ENCODE measurements around the gene KIAA1549. TPM values are rescaled to one million over a fixed set of nuclear protein-coding genes. Genes with fewer than 3 reads are reported as not detected.

KIAA1549 gene
- total and polyA plus RNA-seq, 2 donors = 0.48 to 1.9 TPM

DNA sequence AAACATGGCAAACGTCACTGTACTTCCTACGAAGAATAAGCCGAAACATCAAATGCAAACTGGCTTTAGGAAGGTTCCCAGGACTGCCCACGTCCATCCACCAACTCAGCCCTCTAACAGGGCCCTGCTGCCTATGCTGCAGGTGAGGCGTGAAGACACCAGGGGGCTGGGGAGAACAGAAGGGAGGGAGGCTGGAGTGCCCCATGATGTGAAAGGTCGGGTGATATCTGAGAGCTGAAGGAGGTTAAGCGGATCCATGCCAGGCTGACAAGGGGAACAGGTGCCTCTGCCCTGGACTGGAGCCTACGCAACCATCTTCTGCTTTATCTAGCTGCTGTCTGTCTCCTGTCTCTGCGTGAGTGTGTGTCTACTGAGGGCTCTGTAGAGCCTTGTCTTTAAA lies 143.0 kb downstream of the KIAA1549 start:
- 96% methylated on average over 9 of the region's 9 CpGs for WGBS
- Histone ChIP-seq H3K9me3 (ENCODE audit: control insufficient read depth in 2 of 2, insufficient read depth in 1 of 2, low read length in 1 of 2) (no peaks in the 10 kb centered on the region), H3K4me1 (ENCODE audit: control insufficient read depth in 2 of 2, insufficient read depth in 2 of 2, low read length in 2 of 2) (no peaks in the 10 kb centered on the region), H3K27ac (ENCODE audit: low read depth in 1 of 2, low read length in 1 of 2) (no peak overlapping the region), H3K27me3 (ENCODE audit: control insufficient read depth in 2 of 2, insufficient read depth in 1 of 2, low read length in 1 of 2) (no peaks in the 10 kb centered on the region), H3K4me3 (ENCODE audit: low read length in 2 of 2) (no peak overlapping the region), H3K36me3 (ENCODE audit: control insufficient read depth in 2 of 2, insufficient read depth in 2 of 2, low read length in 1 of 2) (no peaks in the 10 kb centered on the region)
- DNase-seq (ENCODE audit: low read depth in 6 of 9, low spot score in 9 of 9) = no peak

DNA sequence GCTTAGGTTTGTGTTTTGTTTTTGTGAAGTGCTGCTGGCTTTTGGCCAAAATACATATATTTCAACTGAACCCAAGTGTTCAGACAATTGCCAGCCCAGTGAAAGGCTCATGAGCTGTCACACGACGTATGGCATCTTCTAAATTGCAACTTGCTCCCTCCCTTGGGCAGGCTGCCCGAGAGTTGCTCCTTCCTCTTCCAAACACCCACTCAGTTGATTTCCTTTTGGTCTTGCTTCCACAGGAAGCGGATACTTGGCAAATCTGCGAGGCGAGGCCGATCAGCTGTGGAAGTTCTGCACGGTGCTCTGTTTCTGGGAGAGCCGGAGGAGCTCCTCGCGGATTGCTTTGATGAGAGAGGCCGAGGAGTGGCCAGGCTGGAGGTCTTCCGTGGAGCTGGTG lies 143.6 kb downstream of the KIAA1549 start:
- Histone ChIP-seq H3K9me3 (ENCODE audit: control insufficient read depth in 2 of 2, insufficient read depth in 1 of 2, low read length in 1 of 2) (no peaks in the 10 kb centered on the region), H3K4me3 (ENCODE audit: low read length in 2 of 2) (no peak overlapping the region), H3K36me3 (ENCODE audit: control insufficient read depth in 2 of 2, insufficient read depth in 2 of 2, low read length in 1 of 2) (no peaks in the 10 kb centered on the region), H3K4me1 (ENCODE audit: control insufficient read depth in 2 of 2, insufficient read depth in 2 of 2, low read length in 2 of 2) (no peaks in the 10 kb centered on the region), H3K27me3 (ENCODE audit: control insufficient read depth in 2 of 2, insufficient read depth in 1 of 2, low read length in 1 of 2) (no peaks in the 10 kb centered on the region), H3K27ac (ENCODE audit: low read depth in 1 of 2, low read length in 1 of 2) (no peak overlapping the region)
- 94% methylated on average over 13 of the region's 13 CpGs for WGBS
- DNase-seq (ENCODE audit: low read depth in 6 of 9, low spot score in 9 of 9) = no peak

DNA sequence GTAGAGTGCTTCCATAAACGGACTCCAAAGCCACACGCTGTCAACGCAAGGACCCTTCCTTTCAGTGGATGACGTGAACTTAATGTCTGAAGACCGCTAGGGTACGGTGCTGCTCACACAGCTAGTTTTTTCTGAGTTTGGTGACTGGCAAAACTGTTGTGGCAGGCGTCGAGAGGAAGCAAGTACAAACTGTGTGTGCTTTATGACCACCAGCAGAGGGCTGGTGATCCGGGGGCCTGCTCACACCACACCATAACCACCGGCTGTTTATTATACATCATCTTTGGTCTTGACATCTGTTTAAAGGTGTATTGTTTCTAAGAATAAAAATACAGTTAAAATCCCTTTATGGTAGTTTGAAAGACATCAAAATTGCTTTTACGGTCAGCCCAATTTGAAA lies 146.1 kb downstream of the KIAA1549 start:
- Histone ChIP-seq H3K9me3 (ENCODE audit: control insufficient read depth in 2 of 2, insufficient read depth in 1 of 2, low read length in 1 of 2) (no peaks in the 10 kb centered on the region), H3K4me1 (ENCODE audit: control insufficient read depth in 2 of 2, insufficient read depth in 2 of 2, low read length in 2 of 2) (no peaks in the 10 kb centered on the region), H3K27ac (ENCODE audit: low read depth in 1 of 2, low read length in 1 of 2) (no peak overlapping the region), H3K27me3 (ENCODE audit: control insufficient read depth in 2 of 2, insufficient read depth in 1 of 2, low read length in 1 of 2) (no peaks in the 10 kb centered on the region), H3K36me3 (ENCODE audit: control insufficient read depth in 2 of 2, insufficient read depth in 2 of 2, low read length in 1 of 2) (no peaks in the 10 kb centered on the region), H3K4me3 (ENCODE audit: low read length in 2 of 2) (no peak overlapping the region)
- DNase-seq (ENCODE audit: low read depth in 6 of 9, low spot score in 9 of 9) = no peak
- 96% methylated on average over 11 of the region's 11 CpGs for WGBS

DNA sequence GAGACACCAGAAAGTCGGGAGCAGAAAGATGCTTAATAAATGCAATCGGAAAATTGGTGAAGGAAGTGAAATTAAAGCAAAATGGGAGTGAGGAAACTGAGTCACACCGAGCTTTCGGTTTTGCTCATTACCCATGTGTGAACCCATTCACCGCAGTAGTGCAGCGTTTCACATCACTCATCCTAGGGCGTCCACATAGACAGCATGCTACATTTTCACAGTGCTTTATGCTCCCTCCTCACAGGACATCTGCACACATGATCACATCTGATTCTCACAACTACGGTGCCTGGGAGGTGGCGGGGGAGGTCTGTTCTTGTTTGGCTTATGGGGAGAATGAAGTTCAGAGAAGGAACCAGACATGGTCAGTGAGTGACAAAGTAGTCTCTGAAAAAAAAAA lies 146.6 kb downstream of the KIAA1549 start:
- Histone ChIP-seq H3K36me3 (ENCODE audit: control insufficient read depth in 2 of 2, insufficient read depth in 2 of 2, low read length in 1 of 2) (no peaks in the 10 kb centered on the region), H3K4me1 (ENCODE audit: control insufficient read depth in 2 of 2, insufficient read depth in 2 of 2, low read length in 2 of 2) (no peaks in the 10 kb centered on the region), H3K27ac (ENCODE audit: low read depth in 1 of 2, low read length in 1 of 2) (no peak overlapping the region), H3K27me3 (ENCODE audit: control insufficient read depth in 2 of 2, insufficient read depth in 1 of 2, low read length in 1 of 2) (no peaks in the 10 kb centered on the region), H3K9me3 (ENCODE audit: control insufficient read depth in 2 of 2, insufficient read depth in 1 of 2, low read length in 1 of 2) (no peaks in the 10 kb centered on the region), H3K4me3 (ENCODE audit: low read length in 2 of 2) (no peak overlapping the region)
- no peak for DNase-seq (ENCODE audit: low read depth in 6 of 9, low spot score in 9 of 9)
- WGBS = 98% methylated on average over 9 of the region's 9 CpGs

DNA sequence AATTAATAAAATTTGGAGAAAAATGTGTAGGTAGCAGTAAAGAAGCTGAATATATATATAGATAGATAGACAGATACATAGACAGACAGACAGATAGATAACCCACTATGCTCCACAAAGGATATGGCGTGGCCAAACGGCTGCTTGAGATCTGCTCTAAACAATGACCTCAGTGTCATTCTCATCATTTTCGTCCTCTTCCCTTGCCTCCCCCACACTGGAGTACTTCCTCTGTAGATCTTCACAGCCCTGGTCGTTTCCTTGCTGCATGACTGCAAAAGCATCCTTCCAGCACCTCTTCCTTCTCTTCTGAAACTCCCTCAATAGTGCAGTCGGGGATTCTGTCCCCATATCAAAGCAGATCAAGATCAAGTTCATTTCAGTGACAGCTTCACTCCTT lies 147.6 kb downstream of the KIAA1549 start:
- DNase-seq (ENCODE audit: low read depth in 6 of 9, low spot score in 9 of 9) = no peak
- no peak overlapping the region for H3K4me3 ChIP-seq (ENCODE audit: low read length in 2 of 2)
- 84% methylated on average over 5 of the region's 5 CpGs for WGBS
- no peaks in the 10 kb centered on the region for H3K4me1 ChIP-seq (ENCODE audit: control insufficient read depth in 2 of 2, insufficient read depth in 2 of 2, low read length in 2 of 2)
- no peaks in the 10 kb centered on the region for H3K36me3 ChIP-seq (ENCODE audit: control insufficient read depth in 2 of 2, insufficient read depth in 2 of 2, low read length in 1 of 2)
- no peaks in the 10 kb centered on the region for H3K27me3 ChIP-seq (ENCODE audit: control insufficient read depth in 2 of 2, insufficient read depth in 1 of 2, low read length in 1 of 2)
- H3K27ac ChIP-seq (ENCODE audit: low read depth in 1 of 2, low read length in 1 of 2) = no peak overlapping the region
- no peaks in the 10 kb centered on the region for H3K9me3 ChIP-seq (ENCODE audit: control insufficient read depth in 2 of 2, insufficient read depth in 1 of 2, low read length in 1 of 2)

DNA sequence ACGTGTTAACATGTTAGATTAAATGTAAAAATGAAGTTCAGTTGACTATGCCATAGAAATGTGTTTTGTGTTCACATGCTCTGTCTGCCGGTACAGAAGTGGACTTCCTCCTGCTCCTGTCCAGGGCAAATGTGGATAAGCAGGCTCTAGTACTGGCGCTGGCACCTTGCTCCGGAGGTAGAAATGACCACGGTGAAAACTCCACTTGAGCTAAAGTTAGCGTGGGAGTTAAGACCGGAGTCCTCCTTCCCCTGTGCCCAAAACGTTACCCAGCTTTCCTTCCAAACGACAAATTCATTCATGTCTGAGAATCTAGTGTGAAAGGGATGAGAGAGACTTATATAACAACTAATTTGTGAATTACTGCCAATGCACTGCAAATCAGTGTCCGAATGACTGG lies 148.2 kb downstream of the KIAA1549 start:
- 94% methylated on average over 10 of the region's 10 CpGs for WGBS
- H3K36me3 ChIP-seq (ENCODE audit: control insufficient read depth in 2 of 2, insufficient read depth in 2 of 2, low read length in 1 of 2) = no peaks in the 10 kb centered on the region
- DNase-seq (ENCODE audit: low read depth in 6 of 9, low spot score in 9 of 9) = no peak
- no peaks in the 10 kb centered on the region for H3K9me3 ChIP-seq (ENCODE audit: control insufficient read depth in 2 of 2, insufficient read depth in 1 of 2, low read length in 1 of 2)
- H3K27me3 ChIP-seq (ENCODE audit: control insufficient read depth in 2 of 2, insufficient read depth in 1 of 2, low read length in 1 of 2) = no peaks in the 10 kb centered on the region
- no peaks in the 10 kb centered on the region for H3K4me1 ChIP-seq (ENCODE audit: control insufficient read depth in 2 of 2, insufficient read depth in 2 of 2, low read length in 2 of 2)
- H3K4me3 ChIP-seq (ENCODE audit: low read length in 2 of 2) = no peak overlapping the region
- no peak overlapping the region for H3K27ac ChIP-seq (ENCODE audit: low read depth in 1 of 2, low read length in 1 of 2)

DNA sequence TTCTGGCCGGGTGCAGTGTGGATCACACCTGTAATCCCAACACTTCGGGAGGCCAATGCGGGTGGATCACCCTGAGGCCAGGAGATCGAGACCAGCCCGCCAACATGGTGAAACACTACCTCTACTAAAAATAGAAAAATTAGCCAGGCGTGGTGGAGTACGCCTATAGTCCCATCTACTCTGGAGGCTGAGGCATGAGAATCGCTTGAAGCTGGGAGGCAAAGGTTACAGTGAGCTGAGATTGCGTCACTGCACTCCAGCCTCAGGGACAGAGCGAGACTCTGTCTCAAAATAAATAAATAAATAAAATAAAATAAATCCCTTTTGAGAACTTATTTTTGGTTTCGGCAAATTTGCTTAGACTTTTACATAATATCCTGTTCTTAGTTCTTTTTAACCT lies 151.9 kb downstream of the KIAA1549 start:
- 95% methylated on average over 11 of the region's 11 CpGs for WGBS
- Histone ChIP-seq H3K9me3 (ENCODE audit: control insufficient read depth in 2 of 2, insufficient read depth in 1 of 2, low read length in 1 of 2) (peaks cover 0 to 4% of the 10 kb centered on the region in 2 donors), H3K4me1 (ENCODE audit: control insufficient read depth in 2 of 2, insufficient read depth in 2 of 2, low read length in 2 of 2) (peaks cover 0 to 5% of the 10 kb centered on the region in 2 donors), H3K27me3 (ENCODE audit: control insufficient read depth in 2 of 2, insufficient read depth in 1 of 2, low read length in 1 of 2) (no peaks in the 10 kb centered on the region), H3K27ac (ENCODE audit: low read depth in 1 of 2, low read length in 1 of 2) (no peak overlapping the region), H3K36me3 (ENCODE audit: control insufficient read depth in 2 of 2, insufficient read depth in 2 of 2, low read length in 1 of 2) (no peaks in the 10 kb centered on the region), H3K4me3 (ENCODE audit: low read length in 2 of 2) (no peak overlapping the region)
- no peak for DNase-seq (ENCODE audit: low read depth in 6 of 9, low spot score in 9 of 9)

DNA sequence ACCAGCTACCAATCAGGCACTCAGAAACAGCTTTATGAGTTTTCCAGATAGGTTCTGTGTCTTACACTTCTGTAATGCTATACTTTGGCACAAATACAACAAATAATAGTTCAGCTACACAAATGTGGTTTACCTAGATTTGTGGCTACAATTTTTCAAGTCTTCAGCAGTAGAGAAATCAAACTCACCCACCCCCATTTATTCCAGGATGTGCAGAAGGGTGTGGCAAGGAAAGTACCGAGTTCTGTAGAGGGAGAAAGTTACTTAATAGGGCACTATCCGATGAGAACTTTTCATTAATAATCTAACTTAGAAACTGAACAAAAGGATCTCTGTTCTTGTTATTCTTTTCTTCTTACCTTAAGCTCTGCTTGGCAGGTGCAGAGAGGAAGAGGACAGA lies 152.9 kb downstream of the KIAA1549 start:
- no peaks in the 10 kb centered on the region for H3K27me3 ChIP-seq (ENCODE audit: control insufficient read depth in 2 of 2, insufficient read depth in 1 of 2, low read length in 1 of 2)
- WGBS = 90% methylated on average over 2 of the region's 2 CpGs
- no peak for DNase-seq (ENCODE audit: low read depth in 6 of 9, low spot score in 9 of 9)
- peaks cover 0 to 5% of the 10 kb centered on the region in 2 donors for H3K4me1 ChIP-seq (ENCODE audit: control insufficient read depth in 2 of 2, insufficient read depth in 2 of 2, low read length in 2 of 2)
- H3K27ac ChIP-seq (ENCODE audit: low read depth in 1 of 2, low read length in 1 of 2) = no peak overlapping the region
- H3K4me3 ChIP-seq (ENCODE audit: low read length in 2 of 2) = no peak overlapping the region
- no peaks in the 10 kb centered on the region for H3K36me3 ChIP-seq (ENCODE audit: control insufficient read depth in 2 of 2, insufficient read depth in 2 of 2, low read length in 1 of 2)
- H3K9me3 ChIP-seq (ENCODE audit: control insufficient read depth in 2 of 2, insufficient read depth in 1 of 2, low read length in 1 of 2) = peaks cover 0 to 4% of the 10 kb centered on the region in 2 donors

DNA sequence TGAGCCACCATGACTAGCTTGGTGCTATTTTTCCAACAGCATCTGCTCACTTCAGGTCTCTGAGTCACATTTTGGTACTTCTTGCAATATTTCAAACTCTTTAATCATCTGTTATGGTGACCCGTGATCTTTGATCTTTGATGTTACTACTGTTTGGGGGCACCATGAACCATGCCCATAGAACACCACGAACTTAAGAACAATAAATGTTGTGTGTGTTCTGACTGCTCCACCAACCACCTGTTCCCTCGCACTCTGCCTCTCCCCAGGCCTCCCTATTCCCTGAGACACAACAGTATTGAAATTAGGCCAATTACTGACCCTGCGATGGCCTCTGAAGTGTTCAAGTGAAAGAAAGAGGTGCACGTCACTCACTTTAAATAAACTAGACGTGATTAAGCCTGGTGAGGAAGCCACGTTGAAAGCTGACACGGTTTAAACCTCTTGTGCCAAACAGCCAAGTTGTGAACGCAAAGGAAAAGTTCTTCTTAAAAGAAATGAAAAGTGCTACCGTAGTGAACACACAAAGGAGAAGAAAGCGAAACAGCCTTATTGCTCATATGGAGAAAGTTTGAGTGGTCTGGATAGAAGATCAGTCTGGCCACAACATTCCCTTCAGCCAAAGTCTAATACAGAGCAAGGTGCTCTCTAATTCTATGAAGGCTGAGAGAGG lies 156.0 kb downstream of the KIAA1549 start:
- Histone ChIP-seq H3K36me3 (ENCODE audit: control insufficient read depth in 2 of 2, insufficient read depth in 2 of 2, low read length in 1 of 2) (no peaks in the 10 kb centered on the region), H3K27ac (ENCODE audit: low read depth in 1 of 2, low read length in 1 of 2) (peak overlapping the region in 1 of 2 donors; percentile 31), H3K9me3 (ENCODE audit: control insufficient read depth in 2 of 2, insufficient read depth in 1 of 2, low read length in 1 of 2) (peaks cover 0 to 4% of the 10 kb centered on the region in 2 donors), H3K27me3 (ENCODE audit: control insufficient read depth in 2 of 2, insufficient read depth in 1 of 2, low read length in 1 of 2) (no peaks in the 10 kb centered on the region), H3K4me3 (ENCODE audit: low read length in 2 of 2) (no peak overlapping the region), H3K4me1 (ENCODE audit: control insufficient read depth in 2 of 2, insufficient read depth in 2 of 2, low read length in 2 of 2) (peaks cover 0 to 5% of the 10 kb centered on the region in 2 donors)
- 87% methylated on average over 11 of the region's 11 CpGs for WGBS
- DNase-seq (ENCODE audit: low read depth in 6 of 9, low spot score in 9 of 9) = no peak

Data from thymus (tissue), 11 donors.